ENCODE results near the gene EIF4G3. TPM values are rescaled to one million over a fixed set of nuclear protein-coding genes. Genes with fewer than 3 reads are reported as not detected.
"Not testable (repeated sequence)": the region's sequence is repeated elsewhere in the genome, so short reads cannot be mapped to it uniquely, and the experiment has no call there.

The EIF4G3 gene
- total RNA-seq, 1 donor from 2014 or later = 97.4 TPM

- Mint-ChIP-seq H3K9me3 (ENCODE audit: low read depth) (peaks cover 3% of the 10 kb centered on the region), H3K36me3 (ENCODE audit: insufficient read depth) (peaks cover 7% of the 10 kb centered on the region), H3K4me3 (ENCODE audit: low read depth) (no peak overlapping the region), H3K27me3 (no peaks in the 10 kb centered on the region), H3K4me1 (ENCODE audit: low read depth) (peaks cover 11% of the 10 kb centered on the region), H3K27ac (no peak overlapping the region)
- no peak for DNase-seq (ENCODE audit: low spot score, unreplicated experiment)
- TF ChIP-seq CTCF (IDR thresholded peaks at IDR 0.05; ENCODE audit: unreplicated experiment) = no peak
Observed at GRCh38 chr1:21058035-21058793, 118.5 kb downstream of the EIF4G3 start.

- H3K27ac Mint-ChIP-seq; H3K4me3 Mint-ChIP-seq (ENCODE audit: low read depth); H3K9me3 Mint-ChIP-seq (ENCODE audit: low read depth); H3K27me3 Mint-ChIP-seq; H3K4me1 Mint-ChIP-seq (ENCODE audit: low read depth); DNase-seq (ENCODE audit: low spot score, unreplicated experiment): not testable (repeated sequence)
- peaks cover 16% of the 10 kb centered on the region for H3K36me3 Mint-ChIP-seq (ENCODE audit: insufficient read depth)
Observed at GRCh38 chr1:21053189-21053928, 123.3 kb downstream of the EIF4G3 start.

- Mint-ChIP-seq H3K4me3 (ENCODE audit: low read depth) (no peak overlapping the region), H3K27me3 (no peaks in the 10 kb centered on the region), H3K4me1 (ENCODE audit: low read depth) (peaks cover 6% of the 10 kb centered on the region), H3K27ac (no peak overlapping the region), H3K36me3 (ENCODE audit: insufficient read depth) (peaks cover 21% of the 10 kb centered on the region), H3K9me3 (ENCODE audit: low read depth) (peaks cover 3% of the 10 kb centered on the region)
- no peak for TF ChIP-seq CTCF (IDR thresholded peaks at IDR 0.05; ENCODE audit: unreplicated experiment)
- no peak for DNase-seq (ENCODE audit: low spot score, unreplicated experiment)
Observed at GRCh38 chr1:21052034-21052433, 124.7 kb downstream of the EIF4G3 start.

- no peak for TF ChIP-seq CTCF (IDR thresholded peaks at IDR 0.05; ENCODE audit: unreplicated experiment)
- peaks cover 21% of the 10 kb centered on the region for H3K36me3 Mint-ChIP-seq (ENCODE audit: insufficient read depth)
- no peak for DNase-seq (ENCODE audit: low spot score, unreplicated experiment)
- peaks cover 4% of the 10 kb centered on the region for H3K4me1 Mint-ChIP-seq (ENCODE audit: low read depth)
- H3K27me3 Mint-ChIP-seq = no peaks in the 10 kb centered on the region
- peaks cover 3% of the 10 kb centered on the region for H3K9me3 Mint-ChIP-seq (ENCODE audit: low read depth)
- no peak overlapping the region for H3K4me3 Mint-ChIP-seq (ENCODE audit: low read depth)
- no peak overlapping the region for H3K27ac Mint-ChIP-seq
Observed at GRCh38 chr1:21051177-21051825, 125.4 kb downstream of the EIF4G3 start.

GRCh38 chr1:21050031-21050430, 126.7 kb downstream of the EIF4G3 start:
- Mint-ChIP-seq H3K4me3 (ENCODE audit: low read depth) (no peak overlapping the region), H3K27me3 (no peaks in the 10 kb centered on the region), H3K27ac (no peak overlapping the region), H3K9me3 (ENCODE audit: low read depth) (peaks cover 3% of the 10 kb centered on the region), H3K4me1 (ENCODE audit: low read depth) (peaks cover 3% of the 10 kb centered on the region), H3K36me3 (ENCODE audit: insufficient read depth) (peaks cover 19% of the 10 kb centered on the region)
- DNase-seq (ENCODE audit: low spot score, unreplicated experiment) = no peak
- TF ChIP-seq CTCF (IDR thresholded peaks at IDR 0.05; ENCODE audit: unreplicated experiment) = no peak

All from progenitor cell of endocrine pancreas (in vitro differentiated cells).